Ishikawa (cell line): ENCODE measurements around the gene FCER2.

ENCODE experiments used
- CEBPB ChIP-seq: IDR thresholded peaks from 2 replicates; pipeline ENCODE4 v1.6.1; 2012
- CREB1 ChIP-seq: IDR thresholded peaks from 2 replicates; pipeline ENCODE4 v1.6.1; 2012; ENCODE audit warnings: low read depth
- EGR1 ChIP-seq: IDR thresholded peaks from 2 replicates; pipeline ENCODE4 v1.6.1; 2012
- EP300 ChIP-seq: IDR thresholded peaks from 2 replicates; pipeline ENCODE4 v1.6.1; 2012; ENCODE audit warnings: borderline replicate concordance
- FOXM1 ChIP-seq: IDR thresholded peaks from 2 replicates; pipeline ENCODE4 v1.6.1; 2012; ENCODE audit warnings: low read depth, borderline replicate concordance
- NFIC ChIP-seq: IDR thresholded peaks from 2 replicates; pipeline ENCODE4 v1.6.1; 2012
- RAD21 ChIP-seq: IDR thresholded peaks from 2 replicates; pipeline ENCODE4 v1.6.1; 2012; ENCODE audit warnings: low read depth
- TAF1 ChIP-seq: IDR thresholded peaks from 2 replicates; pipeline ENCODE4 v1.6.1; 2012; ENCODE audit warnings: low read depth, mild to moderate bottlenecking
- TCF12 ChIP-seq: IDR thresholded peaks from 2 replicates; pipeline ENCODE4 v1.6.1; 2012; ENCODE audit warnings: low read depth
- TEAD4 ChIP-seq: IDR thresholded peaks from 2 replicates; pipeline ENCODE4 v1.6.1; 2012
- YY1 ChIP-seq: IDR thresholded peaks from 2 replicates; pipeline ENCODE4 v1.6.1; 2012; ENCODE audit warnings: low read depth
- ZBTB7A ChIP-seq: IDR thresholded peaks from 2 replicates; pipeline ENCODE4 v1.6.1; 2012; ENCODE audit warnings: low read depth
- TF ChIP-seq, protein P1 (sequence below): IDR thresholded peaks from 2 replicates; pipeline ENCODE4 v1.6.1; 2012
- TF ChIP-seq, protein P2 (sequence below): IDR thresholded peaks from 2 replicates; pipeline ENCODE4 v1.6.1; 2012
- TF ChIP-seq, protein P3 (sequence below): IDR thresholded peaks from 2 replicates; pipeline ENCODE4 v1.6.1; 2012; ENCODE audit warnings: low read depth, mild to moderate bottlenecking

The FCER2 gene, protein sequence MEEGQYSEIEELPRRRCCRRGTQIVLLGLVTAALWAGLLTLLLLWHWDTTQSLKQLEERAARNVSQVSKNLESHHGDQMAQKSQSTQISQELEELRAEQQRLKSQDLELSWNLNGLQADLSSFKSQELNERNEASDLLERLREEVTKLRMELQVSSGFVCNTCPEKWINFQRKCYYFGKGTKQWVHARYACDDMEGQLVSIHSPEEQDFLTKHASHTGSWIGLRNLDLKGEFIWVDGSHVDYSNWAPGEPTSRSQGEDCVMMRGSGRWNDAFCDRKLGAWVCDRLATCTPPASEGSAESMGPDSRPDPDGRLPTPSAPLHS

DNA sequence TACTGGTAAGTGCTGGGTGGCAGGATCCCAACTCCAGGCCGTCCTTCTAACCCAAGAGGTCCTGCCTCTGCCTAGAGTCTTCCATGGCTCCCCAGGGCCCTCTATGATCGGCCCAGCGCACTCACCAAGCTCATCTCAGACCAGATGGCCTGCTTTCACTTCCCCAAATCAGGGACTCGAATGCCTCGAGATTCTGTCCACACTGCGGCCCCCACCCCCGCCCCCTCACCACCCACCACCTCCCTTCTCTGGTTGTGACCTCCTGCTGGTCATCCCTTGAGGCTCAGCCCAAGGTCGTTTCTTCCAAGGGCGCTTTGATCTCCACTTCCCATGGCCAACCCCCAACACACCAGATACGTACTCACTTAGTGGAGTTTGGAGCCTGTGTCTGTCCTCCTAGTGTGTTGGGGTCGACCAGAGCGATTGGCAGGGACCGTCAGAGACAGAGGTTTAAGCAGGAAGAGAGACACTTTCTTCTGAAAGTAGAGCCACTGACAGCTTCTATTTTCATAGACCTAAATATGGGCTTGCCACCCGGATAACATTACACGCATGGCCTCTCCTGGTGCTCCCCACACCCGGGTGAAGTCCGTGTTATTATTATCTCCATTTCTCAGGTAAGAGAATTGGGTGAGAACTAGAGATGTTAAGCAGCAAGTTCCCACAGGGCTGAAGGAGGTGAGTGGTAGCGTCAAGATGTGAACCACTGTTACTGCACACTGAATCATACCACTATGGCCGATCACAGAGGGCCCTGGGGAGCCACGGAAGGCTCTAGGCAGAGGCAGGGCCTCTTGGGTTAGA, at the start of gene FCER2:
TSS of gene FCER2 (minus strand) at position 478 of the 804 bp plus-strand sequence. CDS start 2,371 bp downstream, outside the sequence.
- TF ChIP-seq TAF1 (no peak), EP300 (no peak)

DNA sequence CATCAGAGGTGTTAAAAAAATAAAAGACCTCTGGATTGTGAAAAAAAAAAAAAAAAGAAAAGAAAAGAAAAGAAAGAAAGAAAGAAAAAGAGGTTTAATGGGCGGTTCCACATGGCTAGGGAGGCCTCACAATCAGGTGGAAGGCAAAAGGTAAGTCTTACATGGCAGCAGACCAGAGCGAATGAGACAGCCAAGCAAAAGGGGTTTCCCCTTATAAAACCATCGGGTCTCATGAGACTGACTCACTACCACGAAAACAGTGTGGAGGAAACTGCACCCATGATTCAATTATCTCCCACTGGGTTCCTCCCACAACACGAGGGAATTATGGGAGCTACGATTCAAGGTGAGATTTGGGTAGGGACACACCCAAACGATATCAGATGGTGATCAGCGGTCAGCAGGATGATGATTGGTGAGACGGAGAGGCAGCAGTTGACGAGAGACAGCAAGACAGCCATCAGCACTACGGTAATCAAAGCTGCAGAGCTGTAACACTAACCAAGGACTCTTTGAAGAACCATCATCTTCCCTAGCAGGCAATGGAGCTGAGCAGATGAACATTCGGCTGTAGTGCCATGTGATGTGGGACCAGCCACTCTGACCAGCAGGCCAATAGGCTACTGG, 49.3 kb upstream of the FCER2 start:
- TF ChIP-seq CEBPB: no peak
- no peak for TF ChIP-seq TCF12
- no peak for TF ChIP-seq NFIC
- no peak for TF ChIP-seq CREB1

DNA sequence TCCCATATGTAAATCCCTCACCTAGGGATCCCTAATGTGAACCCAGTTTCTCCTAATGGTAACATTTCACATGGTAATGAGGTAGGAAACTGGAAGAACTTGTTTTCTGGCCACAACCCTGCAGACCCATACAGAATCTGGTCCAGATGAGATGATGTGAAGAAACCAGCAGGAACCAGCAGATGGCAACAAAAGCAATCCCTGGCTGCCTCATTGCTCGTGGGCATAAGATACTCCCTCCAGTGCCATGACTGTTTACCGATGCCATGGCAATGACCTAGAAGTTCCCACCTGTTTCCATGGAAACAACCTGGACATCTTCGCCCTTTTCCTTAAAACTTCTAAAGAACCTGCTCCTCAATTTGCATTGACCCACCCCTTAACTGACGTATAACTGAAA, 46.8 kb upstream of the FCER2 start:
- TF ChIP-seq TEAD4 (no peak), RAD21 (peak; percentile 61)

DNA sequence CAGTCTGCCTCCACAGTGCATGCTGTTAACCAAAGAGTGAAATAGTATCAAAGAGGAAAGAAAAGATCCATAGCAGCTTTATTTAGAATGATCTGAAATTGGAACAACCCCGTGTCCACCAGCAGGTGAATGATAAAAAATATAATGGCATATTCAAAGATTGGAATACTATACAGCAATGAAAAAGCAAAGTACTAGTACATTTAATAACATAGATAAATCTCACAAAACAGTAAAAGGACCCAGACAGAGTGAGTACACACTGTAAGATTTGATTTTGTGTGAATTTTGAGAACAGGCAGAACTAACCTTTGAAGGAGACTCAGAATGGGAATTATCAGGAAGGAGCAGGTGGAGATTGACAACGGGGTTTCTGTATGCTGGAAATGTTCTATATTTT, 46.2 kb upstream of the FCER2 start:
- TF ChIP-seq NFIC: no peak
- TF ChIP-seq, protein P1, sequence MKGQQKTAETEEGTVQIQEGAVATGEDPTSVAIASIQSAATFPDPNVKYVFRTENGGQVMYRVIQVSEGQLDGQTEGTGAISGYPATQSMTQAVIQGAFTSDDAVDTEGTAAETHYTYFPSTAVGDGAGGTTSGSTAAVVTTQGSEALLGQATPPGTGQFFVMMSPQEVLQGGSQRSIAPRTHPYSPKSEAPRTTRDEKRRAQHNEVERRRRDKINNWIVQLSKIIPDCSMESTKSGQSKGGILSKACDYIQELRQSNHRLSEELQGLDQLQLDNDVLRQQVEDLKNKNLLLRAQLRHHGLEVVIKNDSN: no peak

DNA sequence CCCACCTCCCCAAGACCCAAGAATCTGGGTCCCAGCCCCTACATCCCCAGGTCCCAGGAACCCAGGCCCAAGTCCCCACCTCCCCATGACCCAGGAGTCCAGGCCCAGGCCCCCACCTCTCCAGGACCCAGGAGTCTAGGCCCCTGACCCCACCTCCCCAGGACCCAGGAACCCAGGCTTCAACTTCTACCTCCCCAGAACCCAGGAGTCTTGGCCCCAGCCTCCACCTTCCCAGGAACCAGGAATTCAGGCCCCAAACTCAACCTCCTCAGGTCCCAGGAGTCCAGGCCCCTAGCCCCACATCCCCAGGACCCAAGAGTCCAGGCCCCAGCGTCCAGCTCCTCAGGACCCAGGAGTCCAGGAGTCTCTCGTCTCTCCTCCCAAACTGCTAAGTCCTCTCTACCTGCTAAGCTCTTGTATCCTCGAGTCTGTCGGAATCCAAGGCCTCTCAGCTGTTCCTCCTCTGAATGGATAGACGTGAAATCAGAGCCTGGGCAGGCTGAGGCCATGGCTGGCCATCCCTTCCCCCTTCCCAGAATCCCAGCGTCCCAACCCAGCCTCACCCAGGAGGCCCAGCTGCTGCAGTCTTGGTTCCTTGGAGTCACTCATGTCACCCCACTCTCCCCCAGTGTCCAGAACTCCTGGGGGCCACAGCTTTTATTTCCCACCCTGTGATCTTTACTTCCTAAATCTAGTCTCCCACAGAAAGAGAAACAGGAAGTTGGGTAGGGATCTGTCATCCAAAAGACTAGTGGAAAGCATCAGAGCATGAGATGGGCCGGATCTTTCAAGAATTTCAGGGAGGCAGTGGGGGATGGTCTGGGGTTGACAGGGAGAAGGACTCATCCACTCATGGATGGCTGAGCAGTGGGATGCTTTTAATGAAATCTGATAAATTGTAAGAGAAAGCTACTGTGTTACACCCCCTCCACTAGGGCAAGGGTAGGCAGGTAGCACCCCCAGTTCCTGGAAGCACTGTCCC, 45.3 kb upstream of the FCER2 start, which contains the start of gene CD209:
TSS of gene CD209 (minus strand) at position 632 of the 982 bp plus-strand sequence. CDS start at position 609, 23 bp downstream.
- TF ChIP-seq TCF12 (no peak), EGR1 (no peak), NFIC (no peak), CREB1 (no peak), ZBTB7A (no peak), YY1 (no peak), TAF1 (no peak), CEBPB (no peak), EP300 (no peak)
- TF ChIP-seq, protein P2, sequence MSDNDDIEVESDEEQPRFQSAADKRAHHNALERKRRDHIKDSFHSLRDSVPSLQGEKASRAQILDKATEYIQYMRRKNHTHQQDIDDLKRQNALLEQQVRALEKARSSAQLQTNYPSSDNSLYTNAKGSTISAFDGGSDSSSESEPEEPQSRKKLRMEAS: no peak
- TF ChIP-seq, protein P3, sequence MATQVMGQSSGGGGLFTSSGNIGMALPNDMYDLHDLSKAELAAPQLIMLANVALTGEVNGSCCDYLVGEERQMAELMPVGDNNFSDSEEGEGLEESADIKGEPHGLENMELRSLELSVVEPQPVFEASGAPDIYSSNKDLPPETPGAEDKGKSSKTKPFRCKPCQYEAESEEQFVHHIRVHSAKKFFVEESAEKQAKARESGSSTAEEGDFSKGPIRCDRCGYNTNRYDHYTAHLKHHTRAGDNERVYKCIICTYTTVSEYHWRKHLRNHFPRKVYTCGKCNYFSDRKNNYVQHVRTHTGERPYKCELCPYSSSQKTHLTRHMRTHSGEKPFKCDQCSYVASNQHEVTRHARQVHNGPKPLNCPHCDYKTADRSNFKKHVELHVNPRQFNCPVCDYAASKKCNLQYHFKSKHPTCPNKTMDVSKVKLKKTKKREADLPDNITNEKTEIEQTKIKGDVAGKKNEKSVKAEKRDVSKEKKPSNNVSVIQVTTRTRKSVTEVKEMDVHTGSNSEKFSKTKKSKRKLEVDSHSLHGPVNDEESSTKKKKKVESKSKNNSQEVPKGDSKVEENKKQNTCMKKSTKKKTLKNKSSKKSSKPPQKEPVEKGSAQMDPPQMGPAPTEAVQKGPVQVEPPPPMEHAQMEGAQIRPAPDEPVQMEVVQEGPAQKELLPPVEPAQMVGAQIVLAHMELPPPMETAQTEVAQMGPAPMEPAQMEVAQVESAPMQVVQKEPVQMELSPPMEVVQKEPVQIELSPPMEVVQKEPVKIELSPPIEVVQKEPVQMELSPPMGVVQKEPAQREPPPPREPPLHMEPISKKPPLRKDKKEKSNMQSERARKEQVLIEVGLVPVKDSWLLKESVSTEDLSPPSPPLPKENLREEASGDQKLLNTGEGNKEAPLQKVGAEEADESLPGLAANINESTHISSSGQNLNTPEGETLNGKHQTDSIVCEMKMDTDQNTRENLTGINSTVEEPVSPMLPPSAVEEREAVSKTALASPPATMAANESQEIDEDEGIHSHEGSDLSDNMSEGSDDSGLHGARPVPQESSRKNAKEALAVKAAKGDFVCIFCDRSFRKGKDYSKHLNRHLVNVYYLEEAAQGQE: no peak
- TF ChIP-seq, protein P1: no peak

DNA sequence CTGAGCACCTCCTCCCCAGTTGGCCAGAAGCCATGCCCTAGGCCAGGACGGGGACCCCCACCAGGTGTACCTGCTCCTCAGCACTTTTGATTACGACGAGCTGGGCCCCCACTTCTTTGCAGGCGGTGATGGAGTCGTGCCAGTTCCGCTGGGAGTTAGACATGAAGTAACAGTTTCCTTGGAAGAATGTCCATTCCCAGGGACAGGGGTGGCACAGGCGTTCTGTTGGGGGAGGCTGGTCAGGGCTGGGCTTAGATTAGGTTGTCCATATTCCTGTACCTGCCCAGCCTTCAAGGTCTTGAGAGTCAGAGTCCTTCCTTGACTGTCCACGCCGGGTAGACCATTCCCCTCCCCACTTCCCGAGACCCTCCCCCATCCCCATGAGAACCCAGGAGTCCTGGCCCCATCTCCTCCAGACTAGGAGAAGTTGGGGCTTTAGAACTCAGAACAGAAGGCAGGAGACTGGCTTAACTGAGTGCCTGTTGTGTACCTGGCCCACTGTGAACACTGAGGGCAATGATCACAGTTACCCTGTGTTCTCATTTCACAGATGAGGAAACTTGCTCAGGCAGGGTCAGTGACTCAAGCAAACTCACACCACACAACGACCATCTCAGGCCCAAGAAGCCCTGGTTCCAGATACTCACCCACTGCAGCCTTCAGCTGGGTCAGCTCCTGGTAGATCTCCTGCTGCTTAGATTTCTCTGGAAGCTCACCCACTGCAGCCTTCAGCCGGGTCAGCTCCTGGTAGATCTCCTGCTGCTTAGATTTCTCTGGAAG, 43.1 kb upstream of the FCER2 start:
- TF ChIP-seq TCF12: no peak
- no peak for TF ChIP-seq TAF1
- TF ChIP-seq CEBPB: no peak
- no peak for TF ChIP-seq EP300
- TF ChIP-seq RAD21: no peak
- TF ChIP-seq ZBTB7A: no peak
- TF ChIP-seq CREB1: no peak
- no peak for TF ChIP-seq FOXM1
- no peak for TF ChIP-seq TEAD4
- TF ChIP-seq, protein P3: no peak
- no peak for TF ChIP-seq NFIC
- TF ChIP-seq, protein P1: no peak
- TF ChIP-seq, protein P2: no peak
- TF ChIP-seq YY1: no peak
- TF ChIP-seq EGR1: no peak
